ENCODE measurements around the gene PRR5. TPM values are rescaled to one million over a fixed set of nuclear protein-coding genes. Genes with fewer than 3 reads are reported as not detected.

Gene PRR5
- total and polyA plus RNA-seq, 2 donors (not counting 1 experiment from before 2014, with no cell fraction given), result 2.4 to 8.6 TPM

DNA sequence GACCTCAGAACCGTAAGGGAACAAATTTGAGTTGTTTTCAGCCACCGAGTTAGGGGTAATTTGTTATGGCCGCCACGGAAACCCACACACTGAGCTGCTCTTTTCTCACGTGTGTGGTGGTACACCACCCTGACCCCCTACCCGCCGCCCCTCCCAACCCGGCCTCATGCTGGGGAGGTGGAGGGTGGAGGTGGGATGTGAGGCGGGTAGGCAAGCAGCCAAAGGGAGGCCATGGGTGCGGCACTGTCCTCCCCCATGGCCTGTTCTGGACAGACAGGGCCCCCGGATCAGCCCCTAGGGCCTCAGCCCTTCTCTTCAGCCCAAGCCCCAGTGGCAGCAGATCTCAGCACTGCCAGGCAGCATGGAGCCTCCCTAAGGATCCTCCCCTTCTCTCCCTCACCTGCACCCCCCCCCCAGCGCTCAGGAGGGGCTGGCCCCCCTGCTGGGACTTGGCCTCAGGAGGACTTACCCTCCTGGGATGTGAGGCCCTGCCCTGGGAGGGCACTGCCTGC lies 7.9 kb downstream of the PRR5 start:
- no peaks in the 10 kb centered on the region for H3K79me2 ChIP-seq (ENCODE audit: control insufficient read depth, insufficient read depth, low read length)
- no peak for DNase-seq (ENCODE audit: low read depth in 2 of 2)
- no peaks in the 10 kb centered on the region for H3K27me3 ChIP-seq (ENCODE audit: control insufficient read depth, insufficient read depth, low read length)
- no peak overlapping the region for H3K4me3 ChIP-seq (replicated peaks in 1 of 4; ENCODE audit: control extremely low read depth in 1 of 4, insufficient read depth in 1 of 4, low read depth in 3 of 4, low read length in 4 of 4)
- H3K27ac ChIP-seq (ENCODE audit: insufficient read depth, low read length), result no peak overlapping the region
- H4K20me1 ChIP-seq (ENCODE audit: control insufficient read depth, extremely low read depth, insufficient read depth, low read length), result no peaks in the 10 kb centered on the region
- TF ChIP-seq EZH2 (IDR thresholded peaks at IDR 0.05; ENCODE audit: low read length, missing control alignments), result no peak
- TF ChIP-seq CTCF (conservative IDR thresholded peaks at IDR 0.05 in 1 of 2, IDR thresholded peaks at IDR 0.05 in 1 of 2; ENCODE audit: low read depth in 1 of 2, low read length in 2 of 2), result no peak
- no peak overlapping the region for H2AFZ ChIP-seq (ENCODE audit: low read length)
- H3K36me3 ChIP-seq (ENCODE audit: control insufficient read depth, insufficient read depth, low read length), result no peaks in the 10 kb centered on the region
- H3K4me2 ChIP-seq (ENCODE audit: extremely low read depth, insufficient read depth, low read length), result no peak overlapping the region
- H3K9me3 ChIP-seq (ENCODE audit: control insufficient read depth, insufficient read depth, low read depth, low read length), result no peaks in the 10 kb centered on the region
- H3K9ac ChIP-seq (ENCODE audit: insufficient read depth, low read length), result no peak overlapping the region
- H3K4me1 ChIP-seq (ENCODE audit: control insufficient read depth, extremely low read depth, insufficient read depth, low read length), result no peaks in the 10 kb centered on the region

GRCh38 chr22:44710474-44711240 lies 8.7 kb downstream of the PRR5 start:
- H3K4me3 ChIP-seq (replicated peaks in 1 of 4; ENCODE audit: control extremely low read depth in 1 of 4, insufficient read depth in 1 of 4, low read depth in 3 of 4, low read length in 4 of 4), result no peak overlapping the region
- H3K79me2 ChIP-seq (ENCODE audit: control insufficient read depth, insufficient read depth, low read length), result no peaks in the 10 kb centered on the region
- H3K9ac ChIP-seq (ENCODE audit: insufficient read depth, low read length), result no peak overlapping the region
- no peaks in the 10 kb centered on the region for H3K9me3 ChIP-seq (ENCODE audit: control insufficient read depth, insufficient read depth, low read depth, low read length)
- H3K36me3 ChIP-seq (ENCODE audit: control insufficient read depth, insufficient read depth, low read length), result no peaks in the 10 kb centered on the region
- no peak for DNase-seq (ENCODE audit: low read depth in 2 of 2)
- TF ChIP-seq EZH2 (IDR thresholded peaks at IDR 0.05; ENCODE audit: low read length, missing control alignments) (no peak), CTCF (conservative IDR thresholded peaks at IDR 0.05 in 1 of 2, IDR thresholded peaks at IDR 0.05 in 1 of 2; ENCODE audit: low read depth in 1 of 2, low read length in 2 of 2) (no peak)
- H4K20me1 ChIP-seq (ENCODE audit: control insufficient read depth, extremely low read depth, insufficient read depth, low read length), result no peaks in the 10 kb centered on the region
- no peaks in the 10 kb centered on the region for H3K27me3 ChIP-seq (ENCODE audit: control insufficient read depth, insufficient read depth, low read length)
- H2AFZ ChIP-seq (ENCODE audit: low read length), result no peak overlapping the region
- no peaks in the 10 kb centered on the region for H3K4me1 ChIP-seq (ENCODE audit: control insufficient read depth, extremely low read depth, insufficient read depth, low read length)
- H3K27ac ChIP-seq (ENCODE audit: insufficient read depth, low read length), result no peak overlapping the region
- no peak overlapping the region for H3K4me2 ChIP-seq (ENCODE audit: extremely low read depth, insufficient read depth, low read length)

DNA sequence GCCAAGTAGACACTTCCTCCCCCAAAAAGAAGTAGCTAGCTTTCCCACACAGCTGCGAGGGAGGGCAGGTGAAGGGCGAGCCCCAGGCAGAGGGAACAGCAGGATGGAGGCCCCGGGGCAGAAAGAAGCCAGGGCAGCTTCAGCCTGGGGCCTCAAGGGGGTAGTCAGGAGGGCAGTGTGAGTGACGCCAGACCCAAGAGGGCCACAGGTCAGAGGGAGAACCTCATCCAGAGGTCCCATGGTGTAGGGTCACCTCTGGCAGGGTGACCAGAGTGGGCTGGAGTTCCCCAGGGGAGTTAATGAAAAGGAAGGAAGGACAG lies 9.2 kb downstream of the PRR5 start:
- H3K27me3 ChIP-seq (ENCODE audit: control insufficient read depth, insufficient read depth, low read length), result no peaks in the 10 kb centered on the region
- H3K4me1 ChIP-seq (ENCODE audit: control insufficient read depth, extremely low read depth, insufficient read depth, low read length), result no peaks in the 10 kb centered on the region
- H3K9ac ChIP-seq (ENCODE audit: insufficient read depth, low read length), result no peak overlapping the region
- no peak overlapping the region for H3K4me3 ChIP-seq (replicated peaks in 1 of 4; ENCODE audit: control extremely low read depth in 1 of 4, insufficient read depth in 1 of 4, low read depth in 3 of 4, low read length in 4 of 4)
- H3K9me3 ChIP-seq (ENCODE audit: control insufficient read depth, insufficient read depth, low read depth, low read length), result no peaks in the 10 kb centered on the region
- H3K27ac ChIP-seq (ENCODE audit: insufficient read depth, low read length), result no peak overlapping the region
- H3K79me2 ChIP-seq (ENCODE audit: control insufficient read depth, insufficient read depth, low read length), result no peaks in the 10 kb centered on the region
- DNase-seq (ENCODE audit: low read depth in 2 of 2), result no peak
- H3K36me3 ChIP-seq (ENCODE audit: control insufficient read depth, insufficient read depth, low read length), result no peaks in the 10 kb centered on the region
- H2AFZ ChIP-seq (ENCODE audit: low read length), result no peak overlapping the region
- no peak overlapping the region for H3K4me2 ChIP-seq (ENCODE audit: extremely low read depth, insufficient read depth, low read length)
- TF ChIP-seq EZH2 (IDR thresholded peaks at IDR 0.05; ENCODE audit: low read length, missing control alignments) (no peak), CTCF (conservative IDR thresholded peaks at IDR 0.05 in 1 of 2, IDR thresholded peaks at IDR 0.05 in 1 of 2; ENCODE audit: low read depth in 1 of 2, low read length in 2 of 2) (no peak)
- no peaks in the 10 kb centered on the region for H4K20me1 ChIP-seq (ENCODE audit: control insufficient read depth, extremely low read depth, insufficient read depth, low read length)
